Fibroblast of lung (primary cell): Measurements from ENCODE around the gene FAP.

Source experiments
- EZH2 ChIP-seq: IDR thresholded peaks from 2 replicates; pipeline ENCODE4 v1.5.1; 2012; ENCODE audit warnings: low read length, control low read depth, mild to moderate bottlenecking; ENCODE audit errors: missing control alignments
- TF ChIP-seq, protein P1 (sequence below), 2 donors: IDR thresholded peaks in 1 of 2; conservative IDR thresholded peaks in 1 of 2; 1 replicate in 1 of 2; 2 replicates in 1 of 2; pipeline ENCODE4 v1.5.1; 2011 to 2012; ENCODE audit warnings: low read length in 2 of 2, control low read depth in 1 of 2, inconsistent platforms in 1 of 2, low read depth in 1 of 2, mild to moderate bottlenecking in 1 of 2

DNA sequence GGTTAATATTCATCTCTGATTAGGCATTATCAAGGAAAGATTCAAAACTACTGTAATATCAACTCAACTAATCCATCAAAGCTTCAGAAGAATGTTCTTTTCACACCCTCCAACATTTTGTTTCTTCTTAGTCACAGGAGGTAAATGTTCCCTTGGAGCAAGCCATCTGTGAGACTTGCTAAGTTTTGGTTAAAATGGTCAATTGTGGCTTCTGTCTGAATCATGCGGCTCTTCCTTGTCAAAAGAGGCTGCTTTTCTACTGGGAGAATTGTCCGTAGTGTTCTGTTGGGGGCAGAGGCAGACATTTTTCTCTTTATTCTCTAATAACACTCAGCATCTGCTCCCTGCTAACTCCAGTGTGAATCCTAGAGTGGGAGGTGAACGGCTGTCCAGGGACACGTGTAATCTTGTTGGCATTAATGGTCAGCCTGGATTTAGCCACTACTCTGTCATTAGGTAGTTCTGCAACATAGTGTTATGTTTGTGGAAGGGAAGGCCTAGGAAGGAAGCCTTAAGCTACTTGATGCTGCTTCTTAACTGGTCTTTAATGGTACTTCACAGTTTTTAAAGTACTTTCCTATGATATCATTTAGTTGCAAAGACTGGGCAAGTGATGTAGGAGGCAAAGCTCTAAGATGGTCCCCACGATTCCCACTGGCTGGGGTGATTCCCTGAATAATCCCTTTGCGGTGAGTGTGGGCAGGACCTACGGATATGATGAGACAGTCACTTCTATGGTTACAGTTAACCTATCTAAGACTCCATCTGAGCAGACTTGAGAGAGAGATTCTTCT lies 22.6 kb upstream of the FAP start:
- TF ChIP-seq, protein P1, sequence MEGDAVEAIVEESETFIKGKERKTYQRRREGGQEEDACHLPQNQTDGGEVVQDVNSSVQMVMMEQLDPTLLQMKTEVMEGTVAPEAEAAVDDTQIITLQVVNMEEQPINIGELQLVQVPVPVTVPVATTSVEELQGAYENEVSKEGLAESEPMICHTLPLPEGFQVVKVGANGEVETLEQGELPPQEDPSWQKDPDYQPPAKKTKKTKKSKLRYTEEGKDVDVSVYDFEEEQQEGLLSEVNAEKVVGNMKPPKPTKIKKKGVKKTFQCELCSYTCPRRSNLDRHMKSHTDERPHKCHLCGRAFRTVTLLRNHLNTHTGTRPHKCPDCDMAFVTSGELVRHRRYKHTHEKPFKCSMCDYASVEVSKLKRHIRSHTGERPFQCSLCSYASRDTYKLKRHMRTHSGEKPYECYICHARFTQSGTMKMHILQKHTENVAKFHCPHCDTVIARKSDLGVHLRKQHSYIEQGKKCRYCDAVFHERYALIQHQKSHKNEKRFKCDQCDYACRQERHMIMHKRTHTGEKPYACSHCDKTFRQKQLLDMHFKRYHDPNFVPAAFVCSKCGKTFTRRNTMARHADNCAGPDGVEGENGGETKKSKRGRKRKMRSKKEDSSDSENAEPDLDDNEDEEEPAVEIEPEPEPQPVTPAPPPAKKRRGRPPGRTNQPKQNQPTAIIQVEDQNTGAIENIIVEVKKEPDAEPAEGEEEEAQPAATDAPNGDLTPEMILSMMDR (conservative IDR thresholded peaks at IDR 0.05 in 1 of 2, IDR thresholded peaks at IDR 0.05 in 1 of 2; ENCODE audit: low read depth in 1 of 2, low read length in 2 of 2) = no peak
- TF ChIP-seq EZH2 = no peak
